ENCODE results near the gene FAM89B.
"Not testable (repeated sequence)": the region's sequence is repeated elsewhere in the genome, so short reads cannot be mapped to it uniquely, and the experiment has no call there.

DNA sequence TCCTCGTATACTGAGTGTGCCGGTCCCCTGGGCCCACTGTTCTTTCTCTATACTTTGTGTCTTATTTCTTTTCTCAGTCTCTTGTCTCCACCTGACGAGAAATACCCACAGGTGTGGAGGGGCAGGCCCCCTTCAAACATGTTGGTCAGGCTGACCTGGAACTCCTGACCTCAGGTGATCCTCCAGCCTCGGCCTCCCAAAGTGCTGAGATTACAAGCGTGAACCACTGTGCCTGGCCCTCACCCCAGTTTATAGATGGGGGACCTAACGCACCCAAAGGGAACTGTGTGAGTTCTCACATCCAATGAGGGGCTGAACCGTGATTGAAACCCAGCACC lies 48.7 kb upstream of the FAM89B start:
- TF ChIP-seq, protein P1, sequence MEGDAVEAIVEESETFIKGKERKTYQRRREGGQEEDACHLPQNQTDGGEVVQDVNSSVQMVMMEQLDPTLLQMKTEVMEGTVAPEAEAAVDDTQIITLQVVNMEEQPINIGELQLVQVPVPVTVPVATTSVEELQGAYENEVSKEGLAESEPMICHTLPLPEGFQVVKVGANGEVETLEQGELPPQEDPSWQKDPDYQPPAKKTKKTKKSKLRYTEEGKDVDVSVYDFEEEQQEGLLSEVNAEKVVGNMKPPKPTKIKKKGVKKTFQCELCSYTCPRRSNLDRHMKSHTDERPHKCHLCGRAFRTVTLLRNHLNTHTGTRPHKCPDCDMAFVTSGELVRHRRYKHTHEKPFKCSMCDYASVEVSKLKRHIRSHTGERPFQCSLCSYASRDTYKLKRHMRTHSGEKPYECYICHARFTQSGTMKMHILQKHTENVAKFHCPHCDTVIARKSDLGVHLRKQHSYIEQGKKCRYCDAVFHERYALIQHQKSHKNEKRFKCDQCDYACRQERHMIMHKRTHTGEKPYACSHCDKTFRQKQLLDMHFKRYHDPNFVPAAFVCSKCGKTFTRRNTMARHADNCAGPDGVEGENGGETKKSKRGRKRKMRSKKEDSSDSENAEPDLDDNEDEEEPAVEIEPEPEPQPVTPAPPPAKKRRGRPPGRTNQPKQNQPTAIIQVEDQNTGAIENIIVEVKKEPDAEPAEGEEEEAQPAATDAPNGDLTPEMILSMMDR (IDR thresholded peaks at IDR 0.05): not testable (repeated sequence)
- not testable (repeated sequence) for TF ChIP-seq POLR2AphosphoS5 (IDR thresholded peaks at IDR 0.05; ENCODE audit: insufficient read depth in 1 of 2, low read depth in 1 of 2); POLR2A (IDR thresholded peaks at IDR 0.05)

Measured in vagina (tissue), 2 donors.